H1 (cell line): ENCODE data around the gene PARD6B. TPM values are rescaled to one million over a fixed set of nuclear protein-coding genes. Genes with fewer than 3 reads are reported as not detected.

Source experiments
- EP300 ChIP-seq, 2 experiments: IDR thresholded peaks; 1 replicate in 1 of 2; 2 replicates in 1 of 2; pipeline ENCODE4 v1.6.1; 2011 to 2012; ENCODE audit warnings: low read depth in 2 of 2, low read length in 2 of 2, mild to moderate bottlenecking in 2 of 2, borderline replicate concordance in 1 of 2, inconsistent platforms in 1 of 2, moderate library complexity in 1 of 2
- FOSL1 ChIP-seq: IDR thresholded peaks from 2 replicates; pipeline ENCODE4 v1.6.1; 2011; ENCODE audit warnings: mild to moderate bottlenecking, low read depth, low read length, moderate library complexity; ENCODE audit not compliant: insufficient read depth
- RAD21 ChIP-seq, 2 experiments: IDR thresholded peaks in 1 of 2; conservative IDR thresholded peaks in 1 of 2; 2 replicates each; pipeline ENCODE4 v1.6.1; 2011; ENCODE audit warnings: low read depth in 2 of 2, low read length in 2 of 2, improper control_type of control experiment in 1 of 2, inconsistent platforms in 1 of 2, mild to moderate bottlenecking in 1 of 2, moderate library complexity in 1 of 2
- SIN3A ChIP-seq, 2 experiments: IDR thresholded peaks in 1 of 2; conservative IDR thresholded peaks in 1 of 2; 2 replicates each; pipeline ENCODE4 v1.6.1; 2011 to 2012; ENCODE audit warnings: low read length in 2 of 2, improper control_type of control experiment in 1 of 2, low read depth in 1 of 2, mild to moderate bottlenecking in 1 of 2
- polyA plus RNA-seq, 7 experiments: library from polyadenylated mRNA; depleted of rRNA in 3 of 7; stranded (reverse) in 5 of 7; unstranded in 2 of 7; fragments of >200 nt in 5 of 7; fragments of 200-250 nt in 2 of 7; gene quantifications; 1 replicate in 5 of 7; 2 replicates in 1 of 7; 4 replicates in 1 of 7; pipeline versions ENCODE4 v1.2.1 to v1.2.3, GENCODE V29; 2011 to 2013; ENCODE audit warnings: missing spikeins in 2 of 7, mixed read lengths in 2 of 7
- total RNA-seq: library from RNA; stranded (reverse); fragmentation: NEBNext Ultra II Directional; extraction: Animal tissue kit (Norgen Biotek cat#: 25700); gene quantifications from 2 replicates; pipeline ENCODE4 v1.2.1, GENCODE V29; 2021
- TF ChIP-seq, protein P1 (sequence below): fragments of 300-600 bp; sonication (generic); IDR thresholded peaks from 2 replicates; pipeline ENCODE4 v1.7.1; 2012; ENCODE audit warnings: low read length, moderate library complexity, mild to moderate bottlenecking, inconsistent platforms; ENCODE audit not compliant: insufficient replicate concordance

The PARD6B gene
- total and polyA plus RNA-seq, 2 of the 8 experiments (the other 6 are each of a cell fraction or from before 2014, with no cell fraction given) = 5.2 to 34.1 TPM

DNA sequence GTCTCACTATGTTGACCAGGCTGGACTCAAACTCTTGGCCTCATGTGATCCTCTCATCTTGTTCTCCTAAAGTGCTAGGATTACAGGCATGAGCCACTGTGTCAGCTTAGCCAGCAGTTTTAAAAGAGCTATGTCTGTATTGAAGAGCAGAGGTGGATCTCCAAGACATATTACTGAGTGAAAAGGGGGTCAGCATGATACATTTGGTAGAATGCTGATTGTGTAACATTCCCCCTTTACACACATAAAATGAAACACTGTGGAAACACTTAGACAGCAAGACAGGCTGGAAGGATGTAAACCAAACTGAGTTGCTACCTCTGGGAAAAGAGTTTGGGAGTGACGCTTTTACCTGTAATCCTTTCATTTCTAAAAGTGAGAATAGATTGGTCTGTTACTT is 38.4 kb upstream of the PARD6B start (continued):
- TF ChIP-seq, protein P1, sequence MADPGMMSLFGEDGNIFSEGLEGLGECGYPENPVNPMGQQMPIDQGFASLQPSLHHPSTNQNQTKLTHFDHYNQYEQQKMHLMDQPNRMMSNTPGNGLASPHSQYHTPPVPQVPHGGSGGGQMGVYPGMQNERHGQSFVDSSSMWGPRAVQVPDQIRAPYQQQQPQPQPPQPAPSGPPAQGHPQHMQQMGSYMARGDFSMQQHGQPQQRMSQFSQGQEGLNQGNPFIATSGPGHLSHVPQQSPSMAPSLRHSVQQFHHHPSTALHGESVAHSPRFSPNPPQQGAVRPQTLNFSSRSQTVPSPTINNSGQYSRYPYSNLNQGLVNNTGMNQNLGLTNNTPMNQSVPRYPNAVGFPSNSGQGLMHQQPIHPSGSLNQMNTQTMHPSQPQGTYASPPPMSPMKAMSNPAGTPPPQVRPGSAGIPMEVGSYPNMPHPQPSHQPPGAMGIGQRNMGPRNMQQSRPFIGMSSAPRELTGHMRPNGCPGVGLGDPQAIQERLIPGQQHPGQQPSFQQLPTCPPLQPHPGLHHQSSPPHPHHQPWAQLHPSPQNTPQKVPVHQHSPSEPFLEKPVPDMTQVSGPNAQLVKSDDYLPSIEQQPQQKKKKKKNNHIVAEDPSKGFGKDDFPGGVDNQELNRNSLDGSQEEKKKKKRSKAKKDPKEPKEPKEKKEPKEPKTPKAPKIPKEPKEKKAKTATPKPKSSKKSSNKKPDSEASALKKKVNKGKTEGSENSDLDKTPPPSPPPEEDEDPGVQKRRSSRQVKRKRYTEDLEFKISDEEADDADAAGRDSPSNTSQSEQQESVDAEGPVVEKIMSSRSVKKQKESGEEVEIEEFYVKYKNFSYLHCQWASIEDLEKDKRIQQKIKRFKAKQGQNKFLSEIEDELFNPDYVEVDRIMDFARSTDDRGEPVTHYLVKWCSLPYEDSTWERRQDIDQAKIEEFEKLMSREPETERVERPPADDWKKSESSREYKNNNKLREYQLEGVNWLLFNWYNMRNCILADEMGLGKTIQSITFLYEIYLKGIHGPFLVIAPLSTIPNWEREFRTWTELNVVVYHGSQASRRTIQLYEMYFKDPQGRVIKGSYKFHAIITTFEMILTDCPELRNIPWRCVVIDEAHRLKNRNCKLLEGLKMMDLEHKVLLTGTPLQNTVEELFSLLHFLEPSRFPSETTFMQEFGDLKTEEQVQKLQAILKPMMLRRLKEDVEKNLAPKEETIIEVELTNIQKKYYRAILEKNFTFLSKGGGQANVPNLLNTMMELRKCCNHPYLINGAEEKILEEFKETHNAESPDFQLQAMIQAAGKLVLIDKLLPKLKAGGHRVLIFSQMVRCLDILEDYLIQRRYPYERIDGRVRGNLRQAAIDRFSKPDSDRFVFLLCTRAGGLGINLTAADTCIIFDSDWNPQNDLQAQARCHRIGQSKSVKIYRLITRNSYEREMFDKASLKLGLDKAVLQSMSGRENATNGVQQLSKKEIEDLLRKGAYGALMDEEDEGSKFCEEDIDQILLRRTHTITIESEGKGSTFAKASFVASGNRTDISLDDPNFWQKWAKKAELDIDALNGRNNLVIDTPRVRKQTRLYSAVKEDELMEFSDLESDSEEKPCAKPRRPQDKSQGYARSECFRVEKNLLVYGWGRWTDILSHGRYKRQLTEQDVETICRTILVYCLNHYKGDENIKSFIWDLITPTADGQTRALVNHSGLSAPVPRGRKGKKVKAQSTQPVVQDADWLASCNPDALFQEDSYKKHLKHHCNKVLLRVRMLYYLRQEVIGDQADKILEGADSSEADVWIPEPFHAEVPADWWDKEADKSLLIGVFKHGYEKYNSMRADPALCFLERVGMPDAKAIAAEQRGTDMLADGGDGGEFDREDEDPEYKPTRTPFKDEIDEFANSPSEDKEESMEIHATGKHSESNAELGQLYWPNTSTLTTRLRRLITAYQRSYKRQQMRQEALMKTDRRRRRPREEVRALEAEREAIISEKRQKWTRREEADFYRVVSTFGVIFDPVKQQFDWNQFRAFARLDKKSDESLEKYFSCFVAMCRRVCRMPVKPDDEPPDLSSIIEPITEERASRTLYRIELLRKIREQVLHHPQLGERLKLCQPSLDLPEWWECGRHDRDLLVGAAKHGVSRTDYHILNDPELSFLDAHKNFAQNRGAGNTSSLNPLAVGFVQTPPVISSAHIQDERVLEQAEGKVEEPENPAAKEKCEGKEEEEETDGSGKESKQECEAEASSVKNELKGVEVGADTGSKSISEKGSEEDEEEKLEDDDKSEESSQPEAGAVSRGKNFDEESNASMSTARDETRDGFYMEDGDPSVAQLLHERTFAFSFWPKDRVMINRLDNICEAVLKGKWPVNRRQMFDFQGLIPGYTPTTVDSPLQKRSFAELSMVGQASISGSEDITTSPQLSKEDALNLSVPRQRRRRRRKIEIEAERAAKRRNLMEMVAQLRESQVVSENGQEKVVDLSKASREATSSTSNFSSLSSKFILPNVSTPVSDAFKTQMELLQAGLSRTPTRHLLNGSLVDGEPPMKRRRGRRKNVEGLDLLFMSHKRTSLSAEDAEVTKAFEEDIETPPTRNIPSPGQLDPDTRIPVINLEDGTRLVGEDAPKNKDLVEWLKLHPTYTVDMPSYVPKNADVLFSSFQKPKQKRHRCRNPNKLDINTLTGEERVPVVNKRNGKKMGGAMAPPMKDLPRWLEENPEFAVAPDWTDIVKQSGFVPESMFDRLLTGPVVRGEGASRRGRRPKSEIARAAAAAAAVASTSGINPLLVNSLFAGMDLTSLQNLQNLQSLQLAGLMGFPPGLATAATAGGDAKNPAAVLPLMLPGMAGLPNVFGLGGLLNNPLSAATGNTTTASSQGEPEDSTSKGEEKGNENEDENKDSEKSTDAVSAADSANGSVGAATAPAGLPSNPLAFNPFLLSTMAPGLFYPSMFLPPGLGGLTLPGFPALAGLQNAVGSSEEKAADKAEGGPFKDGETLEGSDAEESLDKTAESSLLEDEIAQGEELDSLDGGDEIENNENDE = no peak
- TF ChIP-seq EP300 (IDR thresholded peaks at IDR 0.05; ENCODE audit: borderline replicate concordance in 1 of 2, low read depth in 2 of 2, low read length in 2 of 2) (no peak), SIN3A (conservative IDR thresholded peaks at IDR 0.05 in 1 of 2, IDR thresholded peaks at IDR 0.05 in 1 of 2; ENCODE audit: low read depth in 1 of 2, low read length in 2 of 2) (no peak), RAD21 (IDR thresholded peaks at IDR 0.05 in 1 of 2, conservative IDR thresholded peaks at IDR 0.05 in 1 of 2; ENCODE audit: low read depth in 2 of 2, low read length in 2 of 2) (no peak), FOSL1 (no peak)
- TF ChIP-seq, all 59 proteins: peak for 0
